Glutamatergic neuron (in vitro differentiated cells): ENCODE measurements around the gene PTGR3. TPM values are rescaled to one million over a fixed set of nuclear protein-coding genes. Genes with fewer than 3 reads are reported as not detected.

Experiments
- DNase-seq: peaks from one replicate; pipeline ENCODE4 v3.0.0; 2022
- H3K27ac Mint-ChIP-seq: one replicate; pipeline ENCODE4 v1.8.0; 2020; ENCODE audit warnings: mild to moderate bottlenecking, mixed read lengths, inconsistent platforms; ENCODE audit not compliant: unreplicated experiment
- H3K27me3 Mint-ChIP-seq: one replicate; pipeline ENCODE4 v1.8.0; 2020; ENCODE audit warnings: mild to moderate bottlenecking, moderate library complexity, mixed read lengths, inconsistent platforms; ENCODE audit not compliant: unreplicated experiment
- H3K36me3 Mint-ChIP-seq: one replicate; pipeline ENCODE4 v1.8.0; 2020; ENCODE audit warnings: mild to moderate bottlenecking, mixed read lengths, inconsistent platforms; ENCODE audit not compliant: unreplicated experiment
- H3K4me1 Mint-ChIP-seq: one replicate; pipeline ENCODE4 v1.8.0; 2020; ENCODE audit warnings: mild to moderate bottlenecking, low read depth, mixed read lengths, inconsistent platforms; ENCODE audit not compliant: unreplicated experiment
- H3K4me3 Mint-ChIP-seq: one replicate; pipeline ENCODE4 v1.8.0; 2020; ENCODE audit warnings: mild to moderate bottlenecking, mixed read lengths, inconsistent platforms; ENCODE audit not compliant: unreplicated experiment
- H3K9me3 Mint-ChIP-seq: one replicate; pipeline ENCODE4 v1.8.0; 2020; ENCODE audit warnings: mild to moderate bottlenecking, moderate library complexity, mixed read lengths, inconsistent platforms; ENCODE audit not compliant: unreplicated experiment
- CTCF ChIP-seq: fragments of 200-600 bp; sonication (generic); IDR thresholded peaks from one replicate; pipeline ENCODE4 v1.5.0; 2021; ENCODE audit not compliant: partially characterized antibody, unreplicated experiment
- total RNA-seq: library from RNA; stranded (reverse); fragmentation: NEBNext Ultra II Directional; extraction: Animal tissue kit (Norgen Biotek cat#: 25700); gene quantifications from one replicate; pipeline ENCODE4 v1.2.1, GENCODE V29; 2021; ENCODE audit not compliant: unreplicated experiment

PTGR3 gene
- total RNA-seq, 1 donor from 2014 or later = 20.4 TPM

- H3K27ac Mint-ChIP-seq = no peak overlapping the region
- H3K36me3 Mint-ChIP-seq = no peaks in the 10 kb centered on the region
- no peak for DNase-seq
- H3K27me3 Mint-ChIP-seq = peaks cover 2% of the 10 kb centered on the region
- H3K4me3 Mint-ChIP-seq = no peak overlapping the region
- no peak for TF ChIP-seq CTCF
- H3K4me1 Mint-ChIP-seq = peaks cover 3% of the 10 kb centered on the region
- H3K9me3 Mint-ChIP-seq = no peaks in the 10 kb centered on the region
Measured at GRCh38 chr18:75253043-75253442, 44.1 kb upstream of the PTGR3 start.

- Mint-ChIP-seq H3K27me3 (peaks cover 2% of the 10 kb centered on the region), H3K27ac (no peak overlapping the region), H3K9me3 (no peaks in the 10 kb centered on the region), H3K4me1 (no peaks in the 10 kb centered on the region), H3K36me3 (no peaks in the 10 kb centered on the region), H3K4me3 (no peak overlapping the region)
- TF ChIP-seq CTCF = no peak
- DNase-seq = no peak
Measured at GRCh38 chr18:75252136-75252535, 43.2 kb upstream of the PTGR3 start.

GRCh38 chr18:75251466-75251865 is 42.5 kb upstream of the PTGR3 start:
- Mint-ChIP-seq H3K27me3 (no peaks in the 10 kb centered on the region), H3K4me1 (no peaks in the 10 kb centered on the region), H3K27ac (no peak overlapping the region), H3K9me3 (no peaks in the 10 kb centered on the region), H3K36me3 (no peaks in the 10 kb centered on the region), H3K4me3 (no peak overlapping the region)
- DNase-seq = no peak
- no peak for TF ChIP-seq CTCF

GRCh38 chr18:75250471-75250821 is 41.5 kb upstream of the PTGR3 start:
- no peaks in the 10 kb centered on the region for H3K9me3 Mint-ChIP-seq
- DNase-seq = no peak
- no peak for TF ChIP-seq CTCF
- no peaks in the 10 kb centered on the region for H3K36me3 Mint-ChIP-seq
- H3K4me3 Mint-ChIP-seq = no peak overlapping the region
- no peak overlapping the region for H3K27ac Mint-ChIP-seq
- H3K27me3 Mint-ChIP-seq = no peaks in the 10 kb centered on the region
- H3K4me1 Mint-ChIP-seq = no peaks in the 10 kb centered on the region

GRCh38 chr18:75249672-75250470 is 40.9 kb upstream of the PTGR3 start:
- H3K9me3 Mint-ChIP-seq = no peaks in the 10 kb centered on the region
- TF ChIP-seq CTCF = no peak
- H3K36me3 Mint-ChIP-seq = no peaks in the 10 kb centered on the region
- no peaks in the 10 kb centered on the region for H3K4me1 Mint-ChIP-seq
- DNase-seq = no peak
- no peak overlapping the region for H3K27ac Mint-ChIP-seq
- H3K27me3 Mint-ChIP-seq = peaks cover 1% of the 10 kb centered on the region
- no peak overlapping the region for H3K4me3 Mint-ChIP-seq
